NCI-H446 treated with DMSO at 0.1 percent for 48 hours (cell line): ENCODE measurements around the gene MKS1.

Experiments
- DNase-seq: peaks from one replicate; lab custom pipeline; 2025; lab: John Stamatoyannopoulos, UW

MKS1 gene

GRCh38 chr17:58161566-58161965, 57.5 kb downstream of the MKS1 start:
- no peak for DNase-seq

DNA sequence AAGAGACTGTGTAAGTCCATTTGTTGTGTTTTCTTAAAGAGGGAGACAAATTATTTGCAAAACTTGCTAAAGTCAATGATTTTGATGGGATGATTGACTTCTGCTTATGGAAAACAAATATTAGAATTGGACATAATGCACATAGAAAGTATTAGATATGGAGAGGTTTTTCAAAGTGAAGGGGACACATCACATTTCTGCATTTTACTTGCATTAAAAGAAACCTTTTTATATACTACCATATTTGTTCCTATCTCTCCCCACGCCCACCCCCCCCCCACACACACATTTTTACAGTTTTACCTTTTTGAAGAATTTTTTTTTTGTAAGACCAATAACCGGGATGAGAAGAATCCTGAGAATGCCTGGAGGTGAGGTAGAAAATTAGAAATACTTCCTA, 60.9 kb downstream of the MKS1 start:
- no peak for DNase-seq

- no peak for DNase-seq
Measured at GRCh38 chr17:58156839-58157803, 61.9 kb downstream of the MKS1 start.
